HFF-Myc (cell line): Measurements from ENCODE around the gene CSGALNACT2.

ENCODE experiments used
- DNase-seq: peaks from one replicate; pipeline ENCODE4 v3.0.0-alpha.2; 2011; ENCODE audit warnings: low read depth; ENCODE audit errors: extremely low read depth
- H3K4me3 ChIP-seq: replicated peaks from 2 replicates; pipeline ENCODE4 v1.5.1; 2011; ENCODE audit warnings: low read depth, mild to moderate bottlenecking, control low read depth, low read length
- TF ChIP-seq, protein P1 (sequence below): IDR thresholded peaks from 2 replicates; pipeline ENCODE4 v1.5.1; 2012; ENCODE audit warnings: mild to moderate bottlenecking, low read depth, low read length, control low read depth; ENCODE audit errors: missing control alignments

Gene CSGALNACT2

DNA sequence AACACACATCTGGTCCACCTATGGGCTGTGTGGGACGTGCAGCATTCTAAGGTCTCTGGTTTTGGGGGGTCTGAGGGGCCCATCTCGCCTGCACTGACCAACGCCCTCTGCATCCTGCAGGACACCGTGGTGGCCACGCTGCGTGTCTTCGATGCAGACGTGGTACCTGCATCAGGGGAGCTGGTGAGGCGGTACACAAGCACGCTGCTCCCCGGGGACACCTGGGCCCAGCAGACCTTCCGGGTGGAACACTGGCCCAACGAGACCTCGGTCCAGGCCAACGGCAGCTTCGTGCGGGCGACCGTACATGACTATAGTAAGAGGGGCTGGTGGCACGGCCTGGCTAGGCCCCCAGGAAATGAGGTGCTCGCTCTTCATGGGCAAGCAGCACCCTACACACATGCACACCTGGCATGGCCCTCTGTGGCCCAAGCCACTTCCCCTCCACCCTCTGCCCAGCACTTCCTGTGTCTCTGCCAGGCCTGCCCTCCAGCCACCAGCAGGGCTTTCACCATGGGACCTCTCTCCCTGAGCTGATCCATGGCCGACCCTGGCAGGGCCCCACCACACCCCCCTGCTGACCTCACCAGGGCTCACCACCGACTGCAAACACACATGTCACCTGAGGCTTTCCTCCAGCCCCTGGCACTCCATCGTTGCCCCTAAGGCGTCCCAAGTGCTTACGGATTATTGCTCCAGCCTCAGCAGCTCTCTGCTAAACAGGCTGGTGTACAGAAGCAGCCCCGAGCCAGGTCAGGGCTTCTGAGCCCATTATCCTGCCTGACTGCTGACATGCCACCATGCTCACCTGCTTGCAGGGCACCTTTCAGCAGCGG lies 31.8 kb upstream of the CSGALNACT2 start:
- no peak overlapping the region for H3K4me3 ChIP-seq
- TF ChIP-seq, protein P1, sequence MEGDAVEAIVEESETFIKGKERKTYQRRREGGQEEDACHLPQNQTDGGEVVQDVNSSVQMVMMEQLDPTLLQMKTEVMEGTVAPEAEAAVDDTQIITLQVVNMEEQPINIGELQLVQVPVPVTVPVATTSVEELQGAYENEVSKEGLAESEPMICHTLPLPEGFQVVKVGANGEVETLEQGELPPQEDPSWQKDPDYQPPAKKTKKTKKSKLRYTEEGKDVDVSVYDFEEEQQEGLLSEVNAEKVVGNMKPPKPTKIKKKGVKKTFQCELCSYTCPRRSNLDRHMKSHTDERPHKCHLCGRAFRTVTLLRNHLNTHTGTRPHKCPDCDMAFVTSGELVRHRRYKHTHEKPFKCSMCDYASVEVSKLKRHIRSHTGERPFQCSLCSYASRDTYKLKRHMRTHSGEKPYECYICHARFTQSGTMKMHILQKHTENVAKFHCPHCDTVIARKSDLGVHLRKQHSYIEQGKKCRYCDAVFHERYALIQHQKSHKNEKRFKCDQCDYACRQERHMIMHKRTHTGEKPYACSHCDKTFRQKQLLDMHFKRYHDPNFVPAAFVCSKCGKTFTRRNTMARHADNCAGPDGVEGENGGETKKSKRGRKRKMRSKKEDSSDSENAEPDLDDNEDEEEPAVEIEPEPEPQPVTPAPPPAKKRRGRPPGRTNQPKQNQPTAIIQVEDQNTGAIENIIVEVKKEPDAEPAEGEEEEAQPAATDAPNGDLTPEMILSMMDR: no peak
- no peak for DNase-seq

DNA sequence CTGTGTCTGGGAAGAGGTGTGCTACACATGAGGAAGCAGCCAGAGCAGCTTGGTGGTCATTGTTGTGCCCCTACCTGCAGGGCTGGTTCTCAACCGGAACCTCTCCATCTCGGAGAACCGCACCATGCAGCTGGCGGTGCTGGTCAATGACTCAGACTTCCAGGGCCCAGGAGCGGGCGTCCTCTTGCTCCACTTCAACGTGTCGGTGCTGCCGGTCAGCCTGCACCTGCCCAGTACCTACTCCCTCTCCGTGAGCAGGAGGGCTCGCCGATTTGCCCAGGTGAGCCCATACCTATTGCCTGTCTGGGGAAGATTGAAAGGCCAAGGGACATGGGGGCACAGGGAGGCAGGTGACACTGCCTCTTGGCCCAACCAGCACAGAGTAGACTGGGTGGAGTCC lies 29.3 kb upstream of the CSGALNACT2 start:
- no peak for DNase-seq
- H3K4me3 ChIP-seq: no peak overlapping the region
- TF ChIP-seq, protein P1: no peak

DNA sequence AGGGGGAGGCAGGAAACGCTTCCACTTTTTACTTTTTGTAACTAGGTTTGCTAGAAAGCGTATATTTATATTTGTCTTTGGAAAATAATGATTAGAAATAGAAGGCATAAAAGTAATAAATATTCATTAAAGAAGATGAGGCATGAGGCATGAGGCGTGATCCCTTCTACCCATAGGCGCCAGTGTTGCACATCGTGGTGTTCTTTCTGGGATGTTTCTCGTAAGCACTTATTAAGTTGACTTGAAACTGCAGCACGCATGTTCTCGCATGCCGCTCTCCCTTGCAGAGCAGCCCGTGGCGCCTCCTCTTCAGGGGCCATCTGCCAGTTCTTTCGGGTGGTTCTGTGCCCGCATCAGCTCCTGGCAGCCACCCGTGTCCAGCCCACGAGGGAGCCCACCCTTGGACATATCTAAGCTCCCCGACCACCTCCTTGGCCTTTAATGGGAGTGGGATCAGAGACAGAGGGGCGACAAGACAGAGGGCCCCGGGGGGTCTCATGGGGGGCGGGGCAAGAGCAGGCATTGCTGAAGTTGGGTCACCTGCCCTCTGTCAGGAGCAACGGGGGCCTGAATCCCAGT lies 28.5 kb upstream of the CSGALNACT2 start:
- TF ChIP-seq, protein P1: no peak
- no peak overlapping the region for H3K4me3 ChIP-seq
- no peak for DNase-seq

DNA sequence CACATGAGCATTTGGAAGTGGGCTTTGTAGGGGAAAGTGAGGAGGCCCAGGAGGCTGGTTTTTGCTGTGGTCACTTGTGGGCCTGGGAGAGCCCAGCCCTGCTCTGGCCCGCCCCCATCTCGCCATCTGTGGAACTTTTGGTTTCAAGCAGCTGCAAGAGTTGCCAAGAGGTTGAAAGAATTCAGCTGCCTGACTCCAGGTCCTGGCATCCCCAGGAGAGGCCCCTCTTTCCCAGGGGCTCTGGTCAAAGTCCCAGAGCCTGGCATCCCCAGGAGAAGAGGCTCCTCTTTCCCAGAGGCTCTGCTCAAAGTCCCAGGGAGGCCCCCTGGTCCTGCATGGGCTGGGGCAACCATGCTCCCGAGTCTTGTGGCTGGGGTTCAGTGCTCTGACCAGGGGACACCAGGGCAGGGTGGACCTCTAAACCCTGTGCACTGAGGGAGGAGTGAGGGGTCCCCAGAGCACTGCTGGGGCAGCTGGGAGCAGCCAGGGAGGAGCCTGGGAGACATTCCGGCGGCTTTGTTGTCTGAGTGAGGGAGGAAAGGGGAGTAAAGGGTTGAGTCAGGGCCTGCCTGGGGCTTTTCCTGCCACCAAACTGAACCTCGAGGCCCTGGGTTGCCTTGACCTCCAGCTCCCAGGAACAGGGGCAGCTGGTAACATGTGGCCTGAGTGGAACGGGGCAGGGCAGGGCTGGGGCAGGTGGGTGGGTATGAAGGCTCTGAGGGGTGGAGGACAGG lies 27.7 kb upstream of the CSGALNACT2 start:
- TF ChIP-seq, protein P1: no peak
- H3K4me3 ChIP-seq: no peak overlapping the region
- DNase-seq: no peak

DNA sequence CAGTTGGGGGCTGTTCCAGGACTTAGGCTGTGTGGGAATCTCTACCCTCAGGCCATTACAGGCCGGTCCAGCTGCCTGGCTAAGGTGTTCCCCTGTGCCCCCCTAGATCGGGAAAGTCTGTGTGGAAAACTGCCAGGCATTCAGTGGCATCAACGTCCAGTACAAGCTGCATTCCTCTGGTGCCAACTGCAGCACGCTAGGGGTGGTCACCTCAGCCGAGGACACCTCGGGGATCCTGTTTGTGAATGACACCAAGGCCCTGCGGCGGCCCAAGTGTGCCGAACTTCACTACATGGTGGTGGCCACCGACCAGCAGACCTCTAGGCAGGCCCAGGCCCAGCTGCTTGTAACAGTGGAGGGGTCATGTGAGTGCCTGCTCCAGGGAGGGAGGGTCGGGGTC lies 27.1 kb upstream of the CSGALNACT2 start:
- no peak overlapping the region for H3K4me3 ChIP-seq
- TF ChIP-seq, protein P1: no peak
- DNase-seq: no peak

DNA sequence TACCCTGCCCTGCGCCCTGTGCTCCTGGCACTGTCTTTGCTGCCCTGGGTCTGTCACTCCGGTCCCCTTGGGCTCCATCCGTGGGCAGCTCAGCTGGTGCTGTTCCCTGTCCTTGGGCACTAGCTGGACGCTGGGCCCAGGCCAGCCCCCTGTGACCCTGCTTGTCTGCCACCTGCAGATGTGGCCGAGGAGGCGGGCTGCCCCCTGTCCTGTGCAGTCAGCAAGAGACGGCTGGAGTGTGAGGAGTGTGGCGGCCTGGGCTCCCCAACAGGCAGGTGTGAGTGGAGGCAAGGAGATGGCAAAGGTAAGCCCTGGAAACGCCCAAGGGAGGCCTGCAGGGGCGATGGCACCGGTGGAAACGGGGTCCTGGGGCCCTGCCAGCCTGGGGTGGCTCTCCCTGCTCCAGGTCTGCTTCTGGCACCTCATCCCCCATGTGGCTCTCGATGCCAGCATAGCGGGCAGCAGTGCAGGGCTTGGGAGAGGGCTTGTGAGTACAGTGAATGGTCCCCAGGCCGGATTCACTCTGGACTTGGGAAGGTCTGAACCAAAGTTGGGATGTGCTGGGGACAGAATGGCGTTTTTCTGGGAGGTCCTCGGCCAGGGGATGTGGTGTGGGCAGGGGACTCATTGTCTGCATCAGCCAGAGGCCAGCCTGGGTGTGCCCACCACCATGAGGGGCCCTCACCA lies 26.2 kb upstream of the CSGALNACT2 start:
- TF ChIP-seq, protein P1: no peak
- no peak for DNase-seq
- H3K4me3 ChIP-seq: no peak overlapping the region
